Left kidney (tissue), 8 donors: ENCODE data around the gene NUP188. TPM values are rescaled to one million over a fixed set of nuclear protein-coding genes. Genes with fewer than 3 reads are reported as not detected.

Source experiments
- DNase-seq: peaks from one replicate; pipeline ENCODE4 v3.0.0-alpha.2; 2013
- long read RNA-seq, 8 donors: transcript quantifications; one replicate each; lab custom pipeline, GENCODE V29; 2026
- polyA plus RNA-seq: library from polyadenylated mRNA; unstranded; fragments of 120-200 nt; gene quantifications from one replicate; pipeline ENCODE4 v1.2.1, GENCODE V29; 2013; ENCODE audit not compliant: insufficient read length

The NUP188 gene, protein sequence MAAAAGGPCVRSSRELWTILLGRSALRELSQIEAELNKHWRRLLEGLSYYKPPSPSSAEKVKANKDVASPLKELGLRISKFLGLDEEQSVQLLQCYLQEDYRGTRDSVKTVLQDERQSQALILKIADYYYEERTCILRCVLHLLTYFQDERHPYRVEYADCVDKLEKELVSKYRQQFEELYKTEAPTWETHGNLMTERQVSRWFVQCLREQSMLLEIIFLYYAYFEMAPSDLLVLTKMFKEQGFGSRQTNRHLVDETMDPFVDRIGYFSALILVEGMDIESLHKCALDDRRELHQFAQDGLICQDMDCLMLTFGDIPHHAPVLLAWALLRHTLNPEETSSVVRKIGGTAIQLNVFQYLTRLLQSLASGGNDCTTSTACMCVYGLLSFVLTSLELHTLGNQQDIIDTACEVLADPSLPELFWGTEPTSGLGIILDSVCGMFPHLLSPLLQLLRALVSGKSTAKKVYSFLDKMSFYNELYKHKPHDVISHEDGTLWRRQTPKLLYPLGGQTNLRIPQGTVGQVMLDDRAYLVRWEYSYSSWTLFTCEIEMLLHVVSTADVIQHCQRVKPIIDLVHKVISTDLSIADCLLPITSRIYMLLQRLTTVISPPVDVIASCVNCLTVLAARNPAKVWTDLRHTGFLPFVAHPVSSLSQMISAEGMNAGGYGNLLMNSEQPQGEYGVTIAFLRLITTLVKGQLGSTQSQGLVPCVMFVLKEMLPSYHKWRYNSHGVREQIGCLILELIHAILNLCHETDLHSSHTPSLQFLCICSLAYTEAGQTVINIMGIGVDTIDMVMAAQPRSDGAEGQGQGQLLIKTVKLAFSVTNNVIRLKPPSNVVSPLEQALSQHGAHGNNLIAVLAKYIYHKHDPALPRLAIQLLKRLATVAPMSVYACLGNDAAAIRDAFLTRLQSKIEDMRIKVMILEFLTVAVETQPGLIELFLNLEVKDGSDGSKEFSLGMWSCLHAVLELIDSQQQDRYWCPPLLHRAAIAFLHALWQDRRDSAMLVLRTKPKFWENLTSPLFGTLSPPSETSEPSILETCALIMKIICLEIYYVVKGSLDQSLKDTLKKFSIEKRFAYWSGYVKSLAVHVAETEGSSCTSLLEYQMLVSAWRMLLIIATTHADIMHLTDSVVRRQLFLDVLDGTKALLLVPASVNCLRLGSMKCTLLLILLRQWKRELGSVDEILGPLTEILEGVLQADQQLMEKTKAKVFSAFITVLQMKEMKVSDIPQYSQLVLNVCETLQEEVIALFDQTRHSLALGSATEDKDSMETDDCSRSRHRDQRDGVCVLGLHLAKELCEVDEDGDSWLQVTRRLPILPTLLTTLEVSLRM (N-terminal part only)
- 53.9 TPM for polyA plus RNA-seq
- long read RNA-seq, donor 1, full-length matches to known transcripts, result 2 of 66 reads
- long read RNA-seq, donor 1, partial matches to known transcripts, result 38 of 66 reads
- long read RNA-seq, donor 1, other reads (novel, unspliced or antisense), result 26 of 66 reads
- long read RNA-seq, donor 2, full-length matches to known transcripts, result 1 of 39 reads
- long read RNA-seq, donor 2, partial matches to known transcripts, result 11 of 39 reads
- long read RNA-seq, donor 2, other reads (novel, unspliced or antisense), result 27 of 39 reads
- long read RNA-seq, donor 3, partial matches to known transcripts, result 26 of 45 reads
- long read RNA-seq, donor 3, other reads (novel, unspliced or antisense), result 19 of 45 reads
- long read RNA-seq, donor 4, partial matches to known transcripts, result 17 of 17 reads
- long read RNA-seq, donor 4, other reads (novel, unspliced or antisense), result 0 of 17 reads
- long read RNA-seq, donor 5, full-length matches to known transcripts, result 2 of 105 reads
- long read RNA-seq, donor 5, partial matches to known transcripts, result 52 of 105 reads
- long read RNA-seq, donor 5, other reads (novel, unspliced or antisense), result 51 of 105 reads
- long read RNA-seq, donor 6, partial matches to known transcripts, result 0 of 1 reads
- long read RNA-seq, donor 6, other reads (novel, unspliced or antisense), result 0 of 1 reads
- long read RNA-seq, donor 7, full-length matches to known transcripts, result 1 of 107 reads
- long read RNA-seq, donor 7, partial matches to known transcripts, result 58 of 107 reads
- long read RNA-seq, donor 7, other reads (novel, unspliced or antisense), result 48 of 107 reads
- long read RNA-seq, donor 8, result 0 reads

- DNase-seq, result peak; percentile 92
Measured at GRCh38 chr9:128947527-128948301, at the start of gene NUP188, which contains the start of gene DOLK. NUP188 (plus strand) TSS chr9:128947699; CDS start chr9:128947720, 21 bp downstream. DOLK (minus strand) TSS chr9:128947603; CDS start chr9:128947303, 300 bp downstream.

DNA sequence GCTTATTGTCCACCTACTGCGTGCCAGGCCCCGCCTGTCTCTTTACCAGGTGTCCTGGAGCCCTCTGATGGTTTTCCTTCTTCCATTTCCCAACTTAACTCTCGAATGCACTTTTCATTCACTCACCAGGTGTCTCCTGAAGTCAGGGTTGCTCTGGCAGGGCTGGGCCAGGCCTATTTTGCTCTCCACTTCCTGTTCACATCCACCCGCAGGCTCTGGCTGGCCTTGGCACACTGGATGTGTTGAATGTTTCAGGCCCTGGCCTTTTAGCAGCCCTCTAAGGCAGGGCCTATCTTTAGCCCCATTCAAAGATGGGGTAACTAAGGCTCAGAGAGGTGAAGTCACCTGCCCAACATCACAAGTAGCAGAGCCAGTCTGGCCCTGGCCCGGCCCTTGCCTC is 49.1 kb upstream of the NUP188 start:
- DNase-seq, result no peak

DNA sequence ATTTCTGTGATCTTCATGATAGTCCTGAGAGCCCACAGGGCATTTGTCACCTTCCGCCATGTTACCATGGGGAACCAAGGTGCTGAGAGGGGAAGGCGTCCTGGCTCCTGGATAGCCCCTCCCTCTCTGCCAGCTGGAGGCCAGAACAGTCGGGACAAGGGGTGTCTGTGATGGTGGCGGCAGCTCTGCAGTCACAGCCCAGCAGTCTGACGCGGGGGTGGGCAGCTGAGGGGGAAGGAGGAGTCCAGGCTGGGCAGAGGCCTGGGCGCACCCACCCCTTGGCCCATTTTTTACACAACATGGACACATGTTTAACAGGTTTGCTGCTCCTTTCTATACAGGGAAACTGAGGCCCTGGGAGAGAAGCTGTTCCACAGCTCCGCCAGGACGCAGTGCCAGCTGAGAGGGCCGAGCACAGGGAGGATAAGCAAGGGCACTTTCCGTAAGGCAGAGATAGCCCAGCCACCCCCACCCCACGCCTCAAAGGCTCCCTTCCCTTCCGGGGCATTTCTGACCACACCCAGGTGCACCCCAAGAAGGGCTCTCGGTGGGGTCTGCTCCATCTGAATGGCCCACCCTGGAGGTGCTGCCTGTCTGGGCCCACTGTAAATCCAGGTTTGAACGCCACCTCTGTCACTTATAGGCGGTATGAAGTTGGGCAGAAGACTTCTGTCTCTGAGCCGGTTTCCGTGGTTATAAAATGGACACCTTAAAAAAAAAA is 48.5 kb upstream of the NUP188 start:
- DNase-seq, result no peak

- no peak for DNase-seq
Measured at GRCh38 chr9:128899566-128900322, 47.8 kb upstream of the NUP188 start.

- DNase-seq, result no peak
Measured at GRCh38 chr9:128901379-128901778, 46.1 kb upstream of the NUP188 start.

- DNase-seq, result no peak
Measured at GRCh38 chr9:128901822-128902221, 45.7 kb upstream of the NUP188 start.

- DNase-seq, result no peak
Measured at GRCh38 chr9:128902351-128903078, 45.0 kb upstream of the NUP188 start.

GRCh38 chr9:128903079-128903461 is 44.4 kb upstream of the NUP188 start:
- no peak for DNase-seq

- DNase-seq, result no peak
Measured at GRCh38 chr9:128903871-128904620, 43.5 kb upstream of the NUP188 start.

- DNase-seq, result no peak
Measured at GRCh38 chr9:128905964-128906363, 41.5 kb upstream of the NUP188 start.

GRCh38 chr9:128906741-128907140 is 40.8 kb upstream of the NUP188 start:
- DNase-seq, result no peak

- DNase-seq, result no peak
Measured at GRCh38 chr9:128908372-128908771, 39.1 kb upstream of the NUP188 start.

- DNase-seq, result no peak
Measured at GRCh38 chr9:128909859-128910258, 37.6 kb upstream of the NUP188 start.

GRCh38 chr9:128910906-128911305 is 36.6 kb upstream of the NUP188 start:
- no peak for DNase-seq

- no peak for DNase-seq
Measured at GRCh38 chr9:128911529-128912035, 35.9 kb upstream of the NUP188 start.

DNA sequence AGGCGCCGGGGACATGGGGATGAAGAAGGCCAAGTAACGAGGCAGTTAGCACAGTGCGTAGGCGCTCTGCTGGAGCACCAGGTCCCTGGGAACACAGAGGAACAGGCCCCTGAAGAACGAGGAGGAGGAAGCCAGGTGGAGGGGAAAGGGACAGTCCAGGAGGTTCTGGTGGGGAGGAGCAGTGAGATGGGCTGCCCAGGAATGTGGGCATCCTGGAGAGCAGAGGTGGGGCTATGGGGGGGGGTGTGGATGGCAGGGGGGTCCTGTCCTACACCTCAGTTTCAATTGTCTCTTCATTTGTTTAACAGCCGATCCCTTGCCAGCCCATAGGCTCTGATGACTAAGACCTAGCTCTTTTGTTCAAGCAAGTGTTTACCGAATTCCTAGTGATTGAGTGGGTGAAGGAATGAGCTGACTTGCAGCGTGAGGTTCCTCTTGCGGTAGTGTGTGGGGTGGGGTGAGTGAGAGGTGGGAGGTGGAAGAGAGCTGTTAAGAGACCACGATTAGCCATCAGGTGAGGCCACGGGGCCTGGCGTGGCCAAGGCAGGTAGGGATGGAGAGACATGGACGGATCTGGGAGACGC is 35.1 kb upstream of the NUP188 start:
- no peak for DNase-seq
